ENCODE data around the gene GPS1. TPM values are rescaled to one million over a fixed set of nuclear protein-coding genes. Genes with fewer than 3 reads are reported as not detected.

The GPS1 gene
- total and polyA plus RNA-seq, 10 of the 15 experiments (the other 5 are each of a cell fraction or from before 2014, with no cell fraction given), result 2.2 to 146 (median 77.7) TPM

DNA sequence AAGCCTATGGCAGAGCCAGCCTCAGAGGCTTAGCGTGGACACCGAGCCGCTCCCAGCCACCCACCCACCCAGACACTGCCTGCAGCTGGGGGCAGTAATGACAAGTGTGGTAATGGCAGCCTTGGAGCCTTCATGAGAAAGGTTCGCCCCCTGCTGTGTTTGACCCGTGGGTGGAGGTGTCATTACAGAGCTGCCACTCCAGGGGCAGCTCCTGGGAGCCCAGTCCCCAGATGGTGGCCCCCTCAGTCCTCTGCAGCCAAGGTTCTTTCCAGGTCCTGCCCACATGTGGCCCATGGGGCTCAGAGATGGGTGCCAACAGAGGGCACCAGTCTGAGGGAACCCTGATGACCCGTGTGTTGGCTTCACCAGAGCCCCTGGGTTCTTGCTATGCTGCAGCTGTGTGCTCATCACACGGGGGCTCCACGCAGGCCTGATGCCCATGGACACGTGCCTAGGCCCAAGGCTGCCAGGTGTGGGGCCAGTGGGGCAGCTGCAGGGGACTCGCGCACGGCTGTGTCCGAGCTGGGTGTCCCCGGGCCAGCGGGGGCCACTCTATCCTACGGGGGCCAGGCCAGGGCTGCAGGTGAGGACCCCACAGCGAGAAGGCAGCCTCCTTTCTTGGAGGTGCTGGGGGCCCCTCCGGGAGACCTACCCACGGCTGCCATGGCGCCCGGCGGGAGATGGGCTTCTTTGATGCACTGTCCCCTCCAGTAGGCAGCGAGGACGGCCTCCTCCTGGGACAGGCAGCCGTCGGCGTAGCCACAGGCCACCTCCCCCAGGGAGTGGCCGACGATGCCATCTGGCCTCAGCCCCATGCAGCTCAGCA is 38.2 kb downstream of the GPS1 start:
- H3K9ac ChIP-seq (ENCODE audit: control insufficient read depth, insufficient read depth, low read length), result no peak overlapping the region
- no peak overlapping the region for H2AFZ ChIP-seq (ENCODE audit: control insufficient read depth, low read depth, low read length)
- DNase-seq (ENCODE audit: low read depth, low spot score) (no peak), FAIRE-seq (no peak), ATAC-seq (no peak)
- H3K9me3 ChIP-seq (replicated peaks; ENCODE audit: control insufficient read depth, insufficient read depth, low read length), result no peaks in the 10 kb centered on the region
- H3K36me3 ChIP-seq (ENCODE audit: control insufficient read depth in 2 of 2, insufficient read depth in 2 of 2, low read length in 1 of 2), result peaks cover 14 to 77% of the 10 kb centered on the region in 2 experiments
- H3K27ac ChIP-seq (ENCODE audit: control insufficient read depth, insufficient read depth), result no peak overlapping the region
- intact Hi-C loops (cut with micrococcal nuclease; ENCODE audit: unreplicated experiment) (no loop called here), in situ Hi-C loops (cut with MboI) (no loop called here)
- H4K20me1 ChIP-seq (ENCODE audit: control insufficient read depth, insufficient read depth), result no peaks in the 10 kb centered on the region
- no peak overlapping the region for H3K4me2 ChIP-seq (ENCODE audit: control insufficient read depth, insufficient read depth)
- no peaks in the 10 kb centered on the region for H3K27me3 ChIP-seq (replicated peaks in 1 of 2; ENCODE audit: control insufficient read depth in 2 of 2, insufficient read depth in 2 of 2, low read length in 1 of 2)
- TF ChIP-seq HDAC6 (IDR thresholded peaks at IDR 0.05; ENCODE audit: unreplicated experiment) (no peak), POLR2A (IDR thresholded peaks at IDR 0.05; ENCODE audit: low read depth, low read length) (peak; percentile 4; the same call in 1 of the 2 replicates), SREBF2 (IDR thresholded peaks at IDR 0.05; ENCODE audit: low read length) (no peak)
- no peaks in the 10 kb centered on the region for H3K4me1 ChIP-seq (ENCODE audit: control insufficient read depth, insufficient read depth, low read length)
- 91% methylated on average over 29 of the region's 29 CpGs for WGBS (ENCODE audit: insufficient coverage, insufficient replicate concordance, low lambda C conversion rate, missing lambda C conversion rate)
- CTCF ChIA-PET, result no interaction called here
- no TSS peak for BruUV-seq (replicated peaks)
- POLR2A ChIA-PET, result interaction anchor here (0.5 to 0.6 kb wide), 4 partner anchors 45 to 495 kb away, joined by 3 read pairs; no protein-coding TSS in a partner anchor
- H3K79me2 ChIP-seq (ENCODE audit: control insufficient read depth, insufficient read depth, low read length), result peaks cover under 1% of the 10 kb centered on the region
- no peak overlapping the region for H3K4me3 ChIP-seq
- RAD21 ChIA-PET (ENCODE audit: unreplicated experiment), result no interaction called here
- SMC1A ChIA-PET (ENCODE audit: uncharacterized antibody, unreplicated experiment), result no interaction called here

DNA sequence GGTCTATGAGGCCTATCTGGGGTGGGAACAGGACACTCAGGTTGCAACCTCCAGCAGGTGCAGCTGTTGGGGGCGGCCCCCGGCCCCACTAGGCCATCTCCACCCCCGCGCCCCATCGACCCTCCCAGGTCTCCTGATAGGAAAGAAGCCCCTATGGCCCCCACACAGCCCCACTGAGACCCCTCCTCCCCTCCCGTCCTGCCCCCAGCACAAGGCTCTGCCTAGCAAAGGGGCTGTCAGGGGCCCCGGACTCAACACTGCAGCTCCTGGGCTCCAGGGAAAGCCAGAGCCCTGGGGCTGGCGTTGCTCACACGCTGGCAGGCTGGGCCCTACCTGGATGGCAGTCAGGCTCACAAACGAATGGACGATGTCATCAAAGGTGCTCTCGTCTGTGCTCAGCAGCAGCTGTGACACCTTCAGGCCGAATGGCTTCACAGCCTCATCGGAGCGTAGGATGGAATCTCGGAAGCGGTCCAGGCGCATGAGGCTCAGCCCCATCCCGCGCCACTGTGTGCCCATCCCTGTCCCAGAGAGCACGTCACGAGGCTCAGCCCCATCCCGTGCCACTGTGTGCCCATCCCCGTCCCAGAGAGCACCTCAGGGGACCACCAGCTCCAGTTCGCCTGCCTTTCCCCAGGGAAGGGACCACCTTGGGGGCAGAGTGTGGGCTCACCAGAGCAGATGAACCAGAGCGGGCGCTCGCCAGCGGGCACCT is 39.0 kb downstream of the GPS1 start:
- ATAC-seq (no peak), FAIRE-seq (no peak), DNase-seq (ENCODE audit: low read depth, low spot score) (no peak)
- TF ChIP-seq CHD1 (IDR thresholded peaks at IDR 0.05; ENCODE audit: low read depth, low read length) (no peak), POLR2A (IDR thresholded peaks at IDR 0.05; ENCODE audit: low read depth, low read length) (peak; percentile 42), ESRRA (IDR thresholded peaks at IDR 0.05; ENCODE audit: low read length) (no peak)
- Histone ChIP-seq H3K4me3 (no peak overlapping the region), H3K9me3 (replicated peaks; ENCODE audit: control insufficient read depth, insufficient read depth, low read length) (no peaks in the 10 kb centered on the region), H3K9ac (ENCODE audit: control insufficient read depth, insufficient read depth, low read length) (no peak overlapping the region), H3K4me2 (ENCODE audit: control insufficient read depth, insufficient read depth) (no peak overlapping the region), H3K79me2 (ENCODE audit: control insufficient read depth, insufficient read depth, low read length) (peaks cover 7% of the 10 kb centered on the region), H3K36me3 (ENCODE audit: control insufficient read depth in 2 of 2, insufficient read depth in 2 of 2, low read length in 1 of 2) (peaks cover 14 to 74% of the 10 kb centered on the region in 2 experiments), H4K20me1 (ENCODE audit: control insufficient read depth, insufficient read depth) (no peaks in the 10 kb centered on the region), H3K27ac (ENCODE audit: control insufficient read depth, insufficient read depth) (no peak overlapping the region), H3K27me3 (replicated peaks in 1 of 2; ENCODE audit: control insufficient read depth in 2 of 2, insufficient read depth in 2 of 2, low read length in 1 of 2) (no peaks in the 10 kb centered on the region), H3K4me1 (ENCODE audit: control insufficient read depth, insufficient read depth, low read length) (no peaks in the 10 kb centered on the region), H2AFZ (ENCODE audit: control insufficient read depth, low read depth, low read length) (no peak overlapping the region)
- in situ Hi-C loops (cut with MboI), result no loop called here
- 97% methylated on average over 29 of the region's 29 CpGs for WGBS (ENCODE audit: insufficient coverage, insufficient replicate concordance, low lambda C conversion rate, missing lambda C conversion rate)
- intact Hi-C loops (cut with micrococcal nuclease; ENCODE audit: unreplicated experiment), result no loop called here
- POLR2A ChIA-PET, result interaction anchor here (0.5 kb wide), 1 partner anchor 340 kb away, joined by 3 read pairs; no protein-coding TSS in a partner anchor
- SMC1A ChIA-PET (ENCODE audit: uncharacterized antibody, unreplicated experiment), result no interaction called here
- RAD21 ChIA-PET (ENCODE audit: unreplicated experiment), result no interaction called here
- CTCF ChIA-PET, result no interaction called here
- no TSS peak for BruUV-seq (replicated peaks)
